Measurements from ENCODE around the gene ZSCAN21. TPM values are rescaled to one million over a fixed set of nuclear protein-coding genes. Genes with fewer than 3 reads are reported as not detected.
A peak's percentile ranks its signal among the peaks of the same experiment; 100 is the strongest.

Gene ZSCAN21
- total RNA-seq, 1 experiment from 2014 or later, result 7.3 TPM

GRCh38 chr7:100017300-100017699 is 32.3 kb upstream of the ZSCAN21 start:
- Histone ChIP-seq H3K9me2 (replicated peaks; ENCODE audit: low read length) (no peaks in the 10 kb centered on the region), H3K4me1 (ENCODE audit: insufficient read depth, low read length) (peaks cover 27% of the 10 kb centered on the region), H3F3A (ENCODE audit: low read length, unreplicated experiment) (no peaks in the 10 kb centered on the region), H2AFZ (ENCODE audit: low read length) (no peak overlapping the region), H4K20me1 (ENCODE audit: low read length) (peaks cover 14% of the 10 kb centered on the region), H3K4me2 (ENCODE audit: low read length) (peak overlapping the region; percentile 98), H3K4me3 (ENCODE audit: low read length) (peak overlapping the region; percentile 97), H3K27me3 (ENCODE audit: low read length) (no peaks in the 10 kb centered on the region), H3K79me2 (ENCODE audit: low read length) (peaks cover 68% of the 10 kb centered on the region), H3K36me3 (ENCODE audit: low read depth, low read length) (peaks cover 5% of the 10 kb centered on the region; the same call in 1 of the 2 replicates), H3K9me3 (ENCODE audit: low read length) (no peaks in the 10 kb centered on the region), H3K9ac (ENCODE audit: low read length) (peak overlapping the region; percentile 97; the same call in 1 of the 2 replicates), H3K27ac (ENCODE audit: low read length) (no peak overlapping the region)
- no TSS peak for BruUV-seq (replicated peaks)
- intact Hi-C loops (cut with micrococcal nuclease), result no loop called here
- CTCF ChIA-PET, result interaction anchor here (0.7 to 1.2 kb wide), 2 partner anchors 23 to 136 kb away, joined by 3 to 7 read pairs; no protein-coding TSS in a partner anchor
- ATAC-seq (peak; percentile 24), DNase-seq (no peak)
- POLR2A ChIA-PET (ENCODE audit: unreplicated experiment), result interaction anchor here (0.7 kb wide), 1 partner anchor 58 kb away, joined by 3 read pairs; no protein-coding TSS in a partner anchor
- TF ChIP-seq CTCF (conservative IDR thresholded peaks at IDR 0.05; ENCODE audit: low read depth, low read length), result no peak
- no peak for TF ChIP-seq EZH2 (IDR thresholded peaks at IDR 0.05; ENCODE audit: low read length, unreplicated experiment)
- no peak for TF ChIP-seq EZH2phosphoT487 (IDR thresholded peaks at IDR 0.05; ENCODE audit: borderline replicate concordance, low read length)

GRCh38 chr7:100017875-100018274 is 31.7 kb upstream of the ZSCAN21 start:
- peak overlapping the region; percentile 98 for H3K4me2 ChIP-seq (ENCODE audit: low read length)
- ATAC-seq, result no peak
- peaks cover 7% of the 10 kb centered on the region; the same call in 1 of the 2 replicates for H3K36me3 ChIP-seq (ENCODE audit: low read depth, low read length)
- H3K27me3 ChIP-seq (ENCODE audit: low read length), result no peaks in the 10 kb centered on the region
- peak overlapping the region; percentile 97; the same call in 1 of the 2 replicates for H3K9ac ChIP-seq (ENCODE audit: low read length)
- peaks cover 30% of the 10 kb centered on the region for H3K4me1 ChIP-seq (ENCODE audit: insufficient read depth, low read length)
- no TSS peak for BruUV-seq (replicated peaks)
- no peak overlapping the region for H2AFZ ChIP-seq (ENCODE audit: low read length)
- CTCF ChIA-PET, result interaction anchor here (1.2 kb wide), 1 partner anchor 24 kb away, joined by 7 read pairs; no protein-coding TSS in a partner anchor
- H3K9me2 ChIP-seq (replicated peaks; ENCODE audit: low read length), result no peaks in the 10 kb centered on the region
- H3K4me3 ChIP-seq (ENCODE audit: low read length), result peak overlapping the region; percentile 97; the same call in 1 of the 2 replicates
- H3K27ac ChIP-seq (ENCODE audit: low read length), result no peak overlapping the region
- no peak for TF ChIP-seq EZH2 (IDR thresholded peaks at IDR 0.05; ENCODE audit: low read length, unreplicated experiment)
- TF ChIP-seq EZH2phosphoT487 (IDR thresholded peaks at IDR 0.05; ENCODE audit: borderline replicate concordance, low read length), result no peak
- no peak for TF ChIP-seq CTCF (conservative IDR thresholded peaks at IDR 0.05; ENCODE audit: low read depth, low read length)
- peaks cover 14% of the 10 kb centered on the region for H4K20me1 ChIP-seq (ENCODE audit: low read length)
- H3K9me3 ChIP-seq (ENCODE audit: low read length), result no peaks in the 10 kb centered on the region
- intact Hi-C loops (cut with micrococcal nuclease), result no loop called here
- POLR2A ChIA-PET (ENCODE audit: unreplicated experiment), result interaction anchor here (0.7 kb wide), 1 partner anchor 58 kb away, joined by 3 read pairs; no protein-coding TSS in a partner anchor
- DNase-seq, result no peak
- peaks cover 72% of the 10 kb centered on the region for H3K79me2 ChIP-seq (ENCODE audit: low read length)
- no peaks in the 10 kb centered on the region for H3F3A ChIP-seq (ENCODE audit: low read length, unreplicated experiment)

GRCh38 chr7:100019908-100020307 is 29.7 kb upstream of the ZSCAN21 start:
- ChIA-PET CTCF (no interaction called here), POLR2A (ENCODE audit: unreplicated experiment) (no interaction called here)
- no peak overlapping the region for H3K9ac ChIP-seq (ENCODE audit: low read length)
- ATAC-seq (no peak), DNase-seq (no peak)
- BruUV-seq (replicated peaks), result no TSS peak
- H3K36me3 ChIP-seq (ENCODE audit: low read depth, low read length), result peaks cover 19% of the 10 kb centered on the region; the same call in 1 of the 2 replicates
- H3K27ac ChIP-seq (ENCODE audit: low read length), result no peak overlapping the region
- no peaks in the 10 kb centered on the region for H3K9me2 ChIP-seq (replicated peaks; ENCODE audit: low read length)
- H3K27me3 ChIP-seq (ENCODE audit: low read length), result no peaks in the 10 kb centered on the region
- H3K4me3 ChIP-seq (ENCODE audit: low read length), result no peak overlapping the region
- H3F3A ChIP-seq (ENCODE audit: low read length, unreplicated experiment), result peaks cover under 1% of the 10 kb centered on the region
- intact Hi-C loops (cut with micrococcal nuclease), result no loop called here
- peaks cover 72% of the 10 kb centered on the region for H3K79me2 ChIP-seq (ENCODE audit: low read length)
- no peak overlapping the region for H3K4me2 ChIP-seq (ENCODE audit: low read length)
- H2AFZ ChIP-seq (ENCODE audit: low read length), result no peak overlapping the region
- no peak for TF ChIP-seq EZH2 (IDR thresholded peaks at IDR 0.05; ENCODE audit: low read length, unreplicated experiment)
- no peak for TF ChIP-seq EZH2phosphoT487 (IDR thresholded peaks at IDR 0.05; ENCODE audit: borderline replicate concordance, low read length)
- TF ChIP-seq CTCF (conservative IDR thresholded peaks at IDR 0.05; ENCODE audit: low read depth, low read length), result no peak
- H4K20me1 ChIP-seq (ENCODE audit: low read length), result peaks cover 14% of the 10 kb centered on the region
- no peaks in the 10 kb centered on the region for H3K9me3 ChIP-seq (ENCODE audit: low read length)
- peaks cover 23% of the 10 kb centered on the region for H3K4me1 ChIP-seq (ENCODE audit: insufficient read depth, low read length)
